HEK293T (cell line): ENCODE measurements around the gene NANOS1.

ENCODE experiments used
- ARNT ChIP-seq: fragments of 450-650 bp; IDR thresholded peaks from 2 replicates; pipeline ENCODE4 v1.6.1; 2017; ENCODE audit warnings: mild to moderate bottlenecking
- BHLHE40 ChIP-seq: fragments of 450-650 bp; IDR thresholded peaks from 2 replicates; pipeline ENCODE4 v1.6.1; 2016; ENCODE audit warnings: mild to moderate bottlenecking, moderate library complexity, borderline replicate concordance
- CTBP1 ChIP-seq: fragments of 450-650 bp; IDR thresholded peaks from 2 replicates; pipeline ENCODE4 v1.6.1; 2016; ENCODE audit warnings: borderline replicate concordance
- ELF4 ChIP-seq: fragments of 450-650 bp; IDR thresholded peaks from 2 replicates; pipeline ENCODE4 v1.6.1; 2017; ENCODE audit warnings: antibody characterized with exemption
- FOXA1 ChIP-seq: fragments of 450-650 bp; IDR thresholded peaks from 2 replicates; pipeline ENCODE4 v1.6.1; 2016; ENCODE audit warnings: mild to moderate bottlenecking
- FOXK2 ChIP-seq: fragments of 450-650 bp; IDR thresholded peaks from 2 replicates; pipeline ENCODE4 v1.6.1; 2016; ENCODE audit warnings: mild to moderate bottlenecking
- FOXM1 ChIP-seq: fragments of 450-650 bp; IDR thresholded peaks from 2 replicates; pipeline ENCODE4 v1.6.1; 2017; ENCODE audit warnings: mild to moderate bottlenecking, borderline replicate concordance
- HDGF ChIP-seq: fragments of 450-650 bp; IDR thresholded peaks from 2 replicates; pipeline ENCODE4 v1.6.1; 2017; ENCODE audit warnings: antibody characterized with exemption, borderline replicate concordance
- NFRKB ChIP-seq: fragments of 450-650 bp; IDR thresholded peaks from 2 replicates; pipeline ENCODE4 v1.6.1; 2016; ENCODE audit warnings: mild to moderate bottlenecking, moderate library complexity
- SP1 ChIP-seq: fragments of 450-650 bp; IDR thresholded peaks from 2 replicates; pipeline ENCODE4 v1.6.1; 2017
- SUZ12 ChIP-seq: fragments of 450-650 bp; IDR thresholded peaks from 2 replicates; pipeline ENCODE4 v1.6.1; 2016; ENCODE audit warnings: mild to moderate bottlenecking
- TARDBP ChIP-seq: fragments of 450-650 bp; IDR thresholded peaks from 2 replicates; pipeline ENCODE4 v1.6.1; 2016
- ZNF384 ChIP-seq: fragments of 450-650 bp; IDR thresholded peaks from 2 replicates; pipeline ENCODE4 v1.6.1; 2016
- TF ChIP-seq, protein P1 (sequence below): fragments of 450-650 bp; IDR thresholded peaks from 2 replicates; pipeline ENCODE4 v1.6.1; 2016

DNA sequence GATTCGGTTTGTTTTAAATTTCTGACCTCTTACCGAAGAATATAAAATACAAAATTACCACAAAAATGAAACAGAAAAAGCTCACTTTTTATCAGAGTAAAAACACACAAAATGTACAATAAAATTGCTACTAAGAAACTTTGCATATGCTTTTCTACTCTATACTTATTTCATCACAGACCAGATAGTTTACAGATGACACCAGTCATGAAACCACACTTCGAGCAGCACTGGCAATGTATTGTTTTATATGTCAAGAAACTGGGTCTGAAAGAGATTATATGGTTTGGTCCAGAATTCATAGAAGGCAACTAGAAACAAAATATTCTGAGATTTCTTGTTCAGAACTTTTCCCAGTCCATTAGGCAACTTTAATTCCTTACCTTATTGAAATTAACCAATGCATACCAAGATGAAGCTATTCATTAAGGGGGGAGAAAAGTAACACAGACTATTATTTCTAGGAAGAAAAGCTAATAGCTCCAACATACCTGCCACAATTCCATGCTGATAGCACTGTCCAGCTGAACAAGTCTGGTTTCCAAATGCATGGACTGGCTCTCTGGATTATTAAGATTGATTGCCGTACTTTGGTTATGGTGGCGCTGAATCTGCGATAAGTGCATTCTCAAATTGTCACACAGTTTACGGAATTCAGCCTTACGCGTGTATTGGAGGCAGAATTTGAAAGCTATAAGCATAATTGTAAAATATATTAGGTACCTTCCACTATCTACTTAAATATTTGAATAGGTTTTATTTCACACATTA lies 41.1 kb downstream of the NANOS1 start:
- TF ChIP-seq SUZ12 (no peak), ZNF384 (no peak), SP1 (no peak), FOXK2 (no peak), HDGF (no peak), NFRKB (no peak), ELF4 (no peak), ARNT (no peak), BHLHE40 (no peak), TARDBP (no peak), FOXA1 (no peak), FOXM1 (no peak), CTBP1 (no peak)
- TF ChIP-seq, protein P1, sequence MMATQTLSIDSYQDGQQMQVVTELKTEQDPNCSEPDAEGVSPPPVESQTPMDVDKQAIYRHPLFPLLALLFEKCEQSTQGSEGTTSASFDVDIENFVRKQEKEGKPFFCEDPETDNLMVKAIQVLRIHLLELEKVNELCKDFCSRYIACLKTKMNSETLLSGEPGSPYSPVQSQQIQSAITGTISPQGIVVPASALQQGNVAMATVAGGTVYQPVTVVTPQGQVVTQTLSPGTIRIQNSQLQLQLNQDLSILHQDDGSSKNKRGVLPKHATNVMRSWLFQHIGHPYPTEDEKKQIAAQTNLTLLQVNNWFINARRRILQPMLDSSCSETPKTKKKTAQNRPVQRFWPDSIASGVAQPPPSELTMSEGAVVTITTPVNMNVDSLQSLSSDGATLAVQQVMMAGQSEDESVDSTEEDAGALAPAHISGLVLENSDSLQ: no peak
